SK-N-MC (cell line): Measurements from ENCODE around the gene HOXB1.

Experiments
- EZH2 ChIP-seq: fragments of 200-600 bp; sonication (generic); IDR thresholded peaks from one replicate; pipeline ENCODE4 v1.6.1; 2017; ENCODE audit warnings: antibody characterized with exemption
- FOXP2 ChIP-seq: optimal IDR thresholded peaks from 2 replicates; pipeline ENCODE3; 2011; ENCODE audit warnings: mild to moderate bottlenecking, moderate library complexity; ENCODE audit not compliant: insufficient read depth; ENCODE audit errors: extremely low read length, control extremely low read depth
- POLR2AphosphoS5 ChIP-seq: IDR thresholded peaks from 2 replicates; pipeline ENCODE4 v1.6.1; 2012; ENCODE audit warnings: mild to moderate bottlenecking, low read depth, low read length, borderline replicate concordance

- TF ChIP-seq EZH2 (no peak), POLR2AphosphoS5 (no peak), FOXP2 (no peak)
Measured at GRCh38 chr17:48529683-48530009, 1.2 kb downstream of the HOXB1 start.
